ENCODE measurements around the gene KCTD18. TPM values are rescaled to one million over a fixed set of nuclear protein-coding genes. Genes with fewer than 3 reads are reported as not detected.
A peak's percentile ranks its signal among the peaks of the same experiment; 100 is the strongest.

KCTD18 gene
- total RNA-seq, 1 experiment from 2014 or later = 4.6 TPM

DNA sequence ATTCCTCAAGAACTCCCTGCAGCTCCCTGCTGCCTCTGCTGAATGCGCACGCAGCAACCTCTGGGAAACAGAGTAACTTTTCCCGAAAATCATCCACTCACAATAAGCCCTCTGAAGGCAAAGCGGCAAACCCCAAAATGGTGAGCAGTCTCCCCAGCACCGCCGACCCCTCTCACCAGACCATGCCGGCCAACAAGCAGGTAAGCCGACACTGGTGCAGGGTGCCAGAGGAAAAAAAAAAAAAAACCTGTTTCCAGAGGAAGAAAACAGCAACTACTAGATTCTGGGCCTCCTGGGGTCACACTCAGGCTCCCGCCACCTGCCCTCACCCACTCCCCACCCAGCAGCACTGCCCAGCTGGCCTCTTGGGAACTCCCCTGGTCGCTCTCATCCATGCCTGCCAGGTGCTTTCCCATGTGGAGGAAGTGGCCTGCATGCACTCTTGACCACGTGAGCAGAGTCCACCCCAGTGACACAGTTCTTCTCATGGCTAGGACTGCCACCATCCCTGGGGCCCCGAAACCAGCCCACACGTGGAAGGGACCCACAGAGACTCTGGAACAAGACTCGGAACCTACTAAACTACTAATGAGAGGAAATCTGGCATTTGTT is 36.9 kb downstream of the KCTD18 start:
- H3K4me3 ChIP-seq (ENCODE audit: insufficient read depth, low read depth, low read length) = no peak overlapping the region
- H3K27me3 ChIP-seq (ENCODE audit: control insufficient read depth, insufficient read depth, low read length) = no peaks in the 10 kb centered on the region
- H3K36me3 ChIP-seq (replicated peaks; ENCODE audit: control insufficient read depth, insufficient read depth, low read length) = peaks cover 34% of the 10 kb centered on the region
- no peak for DNase-seq

DNA sequence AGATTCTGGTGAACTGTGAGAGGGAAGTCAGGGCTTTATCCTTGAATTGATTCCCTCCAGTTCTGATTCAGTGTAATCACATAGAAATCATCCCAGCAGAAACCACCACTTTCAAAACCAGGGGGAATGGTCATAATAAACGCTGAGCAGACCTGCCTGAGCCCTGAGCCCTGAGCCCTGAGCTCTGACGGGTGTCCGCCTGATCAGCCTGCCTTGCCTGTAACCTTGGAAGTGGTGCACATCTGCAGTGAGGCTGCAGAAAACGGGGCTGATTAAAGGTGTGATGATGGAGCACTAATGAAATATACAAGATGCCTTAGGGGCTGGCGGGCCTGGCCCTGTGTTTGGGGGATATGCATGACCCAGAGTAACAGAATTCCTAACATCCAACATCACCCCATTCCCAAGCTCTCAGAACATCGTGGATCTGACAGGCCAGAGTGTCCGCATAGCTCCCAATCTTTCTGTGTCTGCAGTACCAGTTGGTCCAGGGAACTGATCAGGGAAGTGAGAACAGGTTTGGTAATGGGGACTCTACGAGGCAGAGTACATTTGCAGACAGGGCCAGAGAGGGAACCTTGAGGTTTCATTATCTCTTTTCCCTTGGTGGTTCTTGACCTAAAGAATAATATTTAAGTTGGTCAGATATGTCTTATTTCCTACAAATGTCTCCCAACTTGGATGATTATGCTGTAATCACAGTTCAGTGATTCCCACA is 37.8 kb downstream of the KCTD18 start:
- DNase-seq = no peak
- H3K4me3 ChIP-seq (ENCODE audit: insufficient read depth, low read depth, low read length) = no peak overlapping the region
- H3K36me3 ChIP-seq (replicated peaks; ENCODE audit: control insufficient read depth, insufficient read depth, low read length) = peaks cover 37% of the 10 kb centered on the region
- H3K27me3 ChIP-seq (ENCODE audit: control insufficient read depth, insufficient read depth, low read length) = no peaks in the 10 kb centered on the region

DNA sequence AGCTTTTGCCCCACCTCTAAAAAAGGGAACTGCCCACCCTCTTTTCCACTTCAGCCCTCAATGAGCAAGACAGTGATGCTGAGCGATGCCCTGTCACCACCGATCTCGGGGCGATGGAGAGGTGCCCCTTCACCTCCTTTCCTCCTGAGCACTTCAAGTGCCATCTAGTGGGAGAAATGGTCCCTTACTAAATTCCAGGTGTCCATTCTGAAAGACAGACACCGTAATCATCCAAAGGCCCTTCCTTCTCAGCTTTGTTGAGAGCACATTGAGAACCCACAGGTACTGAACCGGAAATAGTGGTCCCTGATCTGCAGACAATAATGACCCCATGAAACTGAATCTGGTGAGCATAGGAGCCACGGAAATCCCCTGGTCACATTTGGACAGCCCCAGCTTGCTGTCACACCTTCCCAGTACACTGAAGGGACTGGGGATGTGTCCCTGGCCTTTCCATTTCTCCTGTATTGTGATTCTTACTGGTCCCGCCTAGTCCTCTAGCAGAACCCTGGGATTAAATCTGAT is 38.5 kb downstream of the KCTD18 start:
- no peaks in the 10 kb centered on the region for H3K27me3 ChIP-seq (ENCODE audit: control insufficient read depth, insufficient read depth, low read length)
- no peak overlapping the region for H3K4me3 ChIP-seq (ENCODE audit: insufficient read depth, low read depth, low read length)
- peaks cover 38% of the 10 kb centered on the region for H3K36me3 ChIP-seq (replicated peaks; ENCODE audit: control insufficient read depth, insufficient read depth, low read length)
- DNase-seq = peak; percentile 68

DNA sequence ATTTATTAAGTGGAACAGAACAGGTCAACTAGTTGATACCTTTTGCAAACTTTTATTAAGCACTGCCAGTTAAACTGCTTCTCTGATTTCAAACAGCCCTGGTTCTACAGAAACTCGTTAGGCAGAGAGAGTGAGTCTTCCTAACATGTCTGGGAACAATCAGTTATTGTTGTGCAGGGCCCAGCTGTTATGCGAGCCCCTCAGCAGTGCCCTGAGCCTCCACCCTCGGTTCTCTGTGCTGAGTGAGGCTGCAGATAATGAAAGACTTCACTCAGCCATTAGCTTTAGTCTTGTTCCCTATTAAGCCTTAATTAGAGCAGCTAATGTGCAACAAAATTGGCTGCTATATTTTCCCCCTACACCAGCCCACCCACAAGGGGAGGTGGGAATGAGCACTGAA is 39.6 kb downstream of the KCTD18 start:
- DNase-seq = no peak

DNA sequence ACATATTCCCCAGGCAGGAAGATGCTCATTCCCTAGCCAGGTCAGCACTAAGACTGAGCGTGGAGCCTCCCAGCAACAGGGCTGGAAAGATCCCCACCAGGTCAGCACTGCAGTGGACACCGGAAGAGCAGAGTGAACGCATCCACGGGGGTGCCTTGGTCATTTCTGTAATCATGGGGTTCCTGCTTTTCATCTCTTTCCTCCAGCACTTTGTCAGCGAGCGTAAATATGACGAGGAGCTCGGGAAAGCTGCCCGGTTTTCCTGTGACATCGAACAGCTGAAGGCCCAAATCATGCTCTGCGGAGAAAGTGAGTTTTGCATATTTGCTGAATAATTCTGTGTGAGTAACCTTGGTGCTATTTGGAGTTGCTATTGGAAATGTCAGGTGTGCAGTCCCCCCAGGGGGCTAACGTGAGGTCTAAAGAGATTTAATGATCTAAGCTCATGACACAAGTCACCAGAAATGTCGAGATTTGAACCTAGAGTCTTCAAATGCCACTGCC is 40.1 kb downstream of the KCTD18 start:
- Histone ChIP-seq H3K36me3 (replicated peaks; ENCODE audit: control insufficient read depth, insufficient read depth, low read length) (peaks cover 35% of the 10 kb centered on the region), H3K27me3 (ENCODE audit: control insufficient read depth, insufficient read depth, low read length) (no peaks in the 10 kb centered on the region), H3K4me3 (ENCODE audit: insufficient read depth, low read depth, low read length) (no peak overlapping the region)
- DNase-seq = no peak

More for the DNA sequence above, 39.6 kb downstream of the KCTD18 start:
- no peaks in the 10 kb centered on the region for H3K27me3 ChIP-seq (ENCODE audit: control insufficient read depth, insufficient read depth, low read length)
- H3K4me3 ChIP-seq (ENCODE audit: insufficient read depth, low read depth, low read length) = no peak overlapping the region
- peaks cover 37% of the 10 kb centered on the region for H3K36me3 ChIP-seq (replicated peaks; ENCODE audit: control insufficient read depth, insufficient read depth, low read length)

DNA sequence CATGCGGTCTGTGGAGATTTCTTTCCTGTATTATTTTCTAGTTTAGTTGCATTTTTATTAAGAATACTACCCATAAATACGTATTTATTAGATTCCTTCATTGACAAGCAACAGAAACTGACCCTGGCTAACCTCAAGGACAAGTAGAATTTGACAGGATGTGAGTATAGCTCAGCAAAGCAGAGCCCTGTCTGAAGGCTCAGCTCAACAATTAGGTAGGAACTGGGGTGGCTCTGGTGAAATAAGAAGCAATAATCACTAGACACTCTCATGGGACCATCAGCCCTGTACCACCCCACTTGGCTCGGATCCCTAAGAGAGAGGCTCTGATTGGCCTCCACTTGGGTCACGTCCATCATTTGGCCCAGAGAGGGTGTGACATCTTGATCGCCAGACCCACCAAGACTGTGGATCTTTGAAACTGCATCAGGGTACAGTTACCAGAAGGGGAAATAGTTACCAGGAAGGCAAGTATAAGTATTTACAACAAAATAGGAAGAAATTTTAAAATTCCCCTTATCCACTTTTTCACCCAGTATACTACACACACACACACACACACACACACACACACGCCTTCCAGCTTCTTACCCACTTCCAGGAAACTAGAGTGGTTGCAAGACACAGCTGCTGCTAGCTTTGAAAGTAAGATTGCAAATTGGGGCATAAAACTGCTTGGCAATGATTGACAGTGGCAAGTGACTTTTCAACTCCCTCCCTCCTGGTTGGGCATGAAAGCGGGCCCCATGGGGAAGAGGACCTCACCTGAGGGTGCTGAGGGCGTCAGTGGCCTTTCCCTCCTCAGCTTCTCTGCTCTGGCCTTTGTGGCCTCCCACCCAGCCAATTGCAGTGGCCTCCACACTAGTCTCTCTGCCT is 41.8 kb downstream of the KCTD18 start:
- DNase-seq = no peak
- H3K27me3 ChIP-seq (ENCODE audit: control insufficient read depth, insufficient read depth, low read length) = no peaks in the 10 kb centered on the region
- H3K4me3 ChIP-seq (ENCODE audit: insufficient read depth, low read depth, low read length) = no peak overlapping the region
- H3K36me3 ChIP-seq (replicated peaks; ENCODE audit: control insufficient read depth, insufficient read depth, low read length) = peaks cover 33% of the 10 kb centered on the region

DNA sequence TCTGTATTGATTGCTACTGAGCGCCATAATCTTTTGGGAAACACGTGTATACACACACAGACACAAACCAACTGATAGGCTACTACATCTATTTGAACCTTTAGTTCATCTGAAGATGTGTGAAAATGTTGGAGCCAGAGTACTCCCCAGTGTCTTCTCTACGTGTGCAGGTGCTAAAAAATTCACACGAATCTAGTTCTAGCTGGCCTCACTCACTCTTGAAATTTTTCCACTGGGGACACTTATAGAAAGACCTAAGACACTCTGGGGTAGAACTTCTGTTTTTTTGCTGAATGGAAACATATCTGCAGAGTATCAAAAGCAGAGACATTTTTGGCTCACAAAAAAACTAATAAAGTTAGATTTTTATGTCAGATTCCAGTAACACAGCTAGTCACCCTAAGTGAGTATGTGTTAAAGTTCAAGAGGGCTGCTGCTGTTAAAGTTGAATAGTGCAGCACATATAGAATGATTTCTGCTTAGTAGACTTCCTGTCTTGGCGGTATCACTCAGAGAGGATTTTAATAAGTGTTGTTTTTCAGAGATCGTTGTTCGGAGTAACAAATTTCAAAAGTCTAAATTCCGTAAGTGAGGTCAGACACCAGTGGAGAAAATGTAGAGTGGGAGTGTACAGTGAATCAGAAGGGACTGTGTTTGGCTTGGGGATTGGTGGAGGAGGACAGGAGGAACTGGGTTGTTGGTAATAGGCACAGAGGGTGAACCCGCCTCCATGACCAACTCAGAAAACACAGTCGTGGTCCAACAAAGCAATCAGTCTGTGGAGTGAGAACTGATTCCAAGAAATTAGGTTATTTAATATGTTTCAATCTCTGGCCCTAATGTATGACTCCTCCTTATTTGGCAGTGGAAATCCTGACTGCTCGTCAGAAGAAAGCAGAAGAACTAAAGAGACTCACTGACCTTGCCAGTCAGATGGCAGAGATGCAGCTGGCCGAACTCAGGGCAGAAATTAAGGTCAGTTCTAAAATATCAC is 43.1 kb downstream of the KCTD18 start:
- H3K4me3 ChIP-seq (ENCODE audit: insufficient read depth, low read depth, low read length) = no peak overlapping the region
- no peak for DNase-seq
- H3K27me3 ChIP-seq (ENCODE audit: control insufficient read depth, insufficient read depth, low read length) = no peaks in the 10 kb centered on the region
- peaks cover 33% of the 10 kb centered on the region for H3K36me3 ChIP-seq (replicated peaks; ENCODE audit: control insufficient read depth, insufficient read depth, low read length)

DNA sequence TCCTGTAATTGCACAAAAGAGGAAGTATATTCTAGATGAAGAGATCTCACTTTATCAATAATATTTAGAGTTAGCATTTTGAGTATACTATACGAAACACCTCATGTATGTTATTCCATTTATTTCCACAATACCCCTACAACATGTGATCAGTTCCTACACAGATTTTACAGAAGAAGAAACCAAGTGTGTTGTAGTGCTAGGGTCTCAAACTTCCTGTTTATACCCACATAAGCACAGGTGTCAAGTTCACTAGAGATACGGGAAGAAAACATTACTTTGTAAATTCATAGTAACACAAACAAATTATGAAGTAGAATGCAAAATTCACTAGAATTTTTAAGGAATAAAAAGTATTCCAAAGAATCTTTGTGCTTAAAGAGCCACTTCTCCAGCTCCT is 46.4 kb downstream of the KCTD18 start:
- no peak overlapping the region for H3K4me3 ChIP-seq (ENCODE audit: insufficient read depth, low read depth, low read length)
- no peaks in the 10 kb centered on the region for H3K27me3 ChIP-seq (ENCODE audit: control insufficient read depth, insufficient read depth, low read length)
- H3K36me3 ChIP-seq (replicated peaks; ENCODE audit: control insufficient read depth, insufficient read depth, low read length) = peaks cover 20% of the 10 kb centered on the region
- DNase-seq = no peak

DNA sequence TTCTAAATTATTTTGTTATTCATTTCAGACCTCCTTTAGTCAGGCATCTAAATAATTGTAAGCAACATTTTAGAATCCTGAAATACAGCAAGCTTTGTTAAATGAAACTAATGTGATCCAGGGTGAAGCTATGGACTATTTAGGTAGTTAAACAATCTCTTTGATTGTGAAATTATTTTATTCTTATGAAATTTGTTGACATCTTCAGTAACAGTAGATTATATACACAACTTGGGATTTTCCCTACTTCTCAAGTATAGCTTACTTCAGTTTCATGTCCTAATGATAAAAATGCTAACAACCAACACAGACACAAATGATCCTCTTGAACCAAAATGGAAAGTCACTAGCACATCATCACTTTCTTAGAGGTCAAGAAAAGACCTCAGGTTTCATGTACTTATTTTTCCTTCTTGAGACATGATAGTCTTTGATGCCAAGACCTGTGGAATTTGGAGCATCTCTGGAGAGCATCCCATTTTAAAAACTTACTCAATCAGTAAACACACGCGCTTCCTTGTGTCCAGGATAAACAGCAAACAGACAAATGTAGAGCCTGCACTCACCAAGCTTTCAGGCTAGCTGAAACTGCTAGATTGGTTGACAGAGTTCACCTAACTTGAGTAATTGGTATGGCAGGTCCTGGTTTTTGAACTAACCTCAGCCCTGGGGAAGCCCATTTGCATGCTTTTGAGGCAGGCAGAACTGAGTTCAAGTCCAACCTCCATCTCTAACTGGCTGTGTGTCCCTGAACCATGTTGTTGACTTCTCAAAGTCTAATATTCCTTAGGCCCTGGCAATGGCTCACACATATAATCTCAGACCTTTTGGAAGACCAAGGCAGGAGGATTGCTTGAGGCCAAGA is 47.8 kb downstream of the KCTD18 start:
- Histone ChIP-seq H3K36me3 (replicated peaks; ENCODE audit: control insufficient read depth, insufficient read depth, low read length) (peaks cover 12% of the 10 kb centered on the region), H3K27me3 (ENCODE audit: control insufficient read depth, insufficient read depth, low read length) (no peaks in the 10 kb centered on the region), H3K4me3 (ENCODE audit: insufficient read depth, low read depth, low read length) (no peak overlapping the region)
- no peak for DNase-seq

DNA sequence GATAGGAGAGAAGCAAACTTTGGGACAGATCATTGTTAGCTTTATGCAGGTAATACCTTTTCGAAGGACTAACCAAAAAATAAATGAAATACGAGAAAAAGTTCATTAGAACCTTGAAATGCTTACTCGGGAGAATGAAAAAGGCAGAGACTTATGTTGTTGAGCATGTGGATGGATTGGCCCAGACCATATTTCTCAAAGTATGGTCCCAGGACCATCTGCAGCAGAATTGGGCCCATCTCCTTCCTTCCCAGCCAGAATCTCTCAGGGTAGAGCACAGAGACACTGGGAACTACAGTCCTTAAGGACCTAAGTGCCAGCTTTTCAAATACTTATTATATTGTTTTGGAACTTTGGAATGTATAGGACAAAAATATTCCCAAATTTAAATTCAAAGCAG is 50.8 kb downstream of the KCTD18 start:
- DNase-seq = no peak
- no peaks in the 10 kb centered on the region for H3K27me3 ChIP-seq (ENCODE audit: control insufficient read depth, insufficient read depth, low read length)
- H3K4me3 ChIP-seq (ENCODE audit: insufficient read depth, low read depth, low read length) = no peak overlapping the region
- H3K36me3 ChIP-seq (replicated peaks; ENCODE audit: control insufficient read depth, insufficient read depth, low read length) = peaks cover 10% of the 10 kb centered on the region

DNA sequence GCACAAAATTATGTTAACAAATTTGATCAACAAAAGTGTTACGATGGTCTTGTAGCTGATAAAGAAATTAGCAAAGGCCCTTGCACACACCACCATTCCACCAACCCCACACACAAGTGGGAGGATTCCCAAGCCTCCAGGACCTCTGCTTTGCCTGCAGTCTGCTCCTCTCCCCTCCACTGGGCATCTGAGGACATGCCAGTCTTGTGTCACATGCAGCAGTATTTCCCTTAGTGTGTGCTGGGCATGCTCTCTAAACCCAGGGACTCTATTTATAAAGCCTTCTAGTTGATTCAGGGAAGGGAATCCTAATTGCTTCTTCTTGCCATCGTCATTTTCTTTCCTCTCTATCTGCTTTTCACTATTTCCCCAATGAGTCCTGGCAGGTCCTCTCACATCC is 53.3 kb downstream of the KCTD18 start:
- no peak overlapping the region for H3K4me3 ChIP-seq (ENCODE audit: insufficient read depth, low read depth, low read length)
- no peak for DNase-seq
- H3K27me3 ChIP-seq (ENCODE audit: control insufficient read depth, insufficient read depth, low read length) = no peaks in the 10 kb centered on the region
- peaks cover 6% of the 10 kb centered on the region for H3K36me3 ChIP-seq (replicated peaks; ENCODE audit: control insufficient read depth, insufficient read depth, low read length)

DNA sequence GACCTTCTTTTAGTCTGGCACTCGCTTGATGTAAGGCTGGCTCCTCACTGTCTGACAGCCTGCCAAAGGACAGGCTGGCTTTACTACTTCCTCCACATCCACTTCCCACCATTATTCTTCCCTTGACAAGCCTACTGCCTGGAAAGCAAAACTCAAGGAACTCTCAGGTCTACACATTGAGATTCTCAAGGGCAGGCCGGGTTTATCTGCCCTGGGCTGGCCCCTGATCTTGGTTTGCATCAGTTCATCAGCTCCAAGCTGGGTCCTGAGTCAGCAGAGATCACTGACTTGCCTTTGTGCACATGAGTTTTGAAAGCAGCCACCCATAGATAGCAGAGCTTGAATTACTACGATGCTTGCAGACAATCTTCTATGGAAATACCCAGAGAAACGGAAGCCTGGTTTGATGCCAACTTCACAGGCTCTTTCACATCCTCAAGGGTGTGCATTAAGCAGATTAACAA is 53.9 kb downstream of the KCTD18 start:
- no peak for DNase-seq
- peaks cover 6% of the 10 kb centered on the region for H3K36me3 ChIP-seq (replicated peaks; ENCODE audit: control insufficient read depth, insufficient read depth, low read length)
- no peaks in the 10 kb centered on the region for H3K27me3 ChIP-seq (ENCODE audit: control insufficient read depth, insufficient read depth, low read length)
- H3K4me3 ChIP-seq (ENCODE audit: insufficient read depth, low read depth, low read length) = no peak overlapping the region

All from H7 (cell line).